Transverse colon (tissue), 4 donors: ENCODE results near the gene FETUB. TPM values are rescaled to one million over a fixed set of nuclear protein-coding genes. Genes with fewer than 3 reads are reported as not detected.

Experiments used
- DNase-seq: peaks from one replicate; pipeline ENCODE4 v3.0.0-alpha.2; 2019
- H3K27ac ChIP-seq, 4 donors: fragments of 200-600 bp; sonication (generic); 2 replicates each; pipeline ENCODE4 v1.5.1; 2016 to 2018; ENCODE audit warnings: inconsistent platforms in 4 of 4
- H3K27me3 ChIP-seq: fragments of 200-600 bp; sonication (generic); 2 replicates; pipeline ENCODE4 v1.5.1; 2017; ENCODE audit warnings: inconsistent platforms
- H3K36me3 ChIP-seq, 4 donors: fragments of 200-600 bp; sonication (generic); 2 replicates each; pipeline ENCODE4 v1.5.1; 2017 to 2019; ENCODE audit warnings: inconsistent platforms in 4 of 4
- H3K4me1 ChIP-seq, 4 donors: fragments of 200-600 bp; sonication (generic); 2 replicates each; pipeline ENCODE4 v1.5.1; 2017 to 2020; ENCODE audit warnings: inconsistent platforms in 4 of 4
- H3K4me3 ChIP-seq, 4 donors: fragments of 200-600 bp; sonication (generic); 1 replicate in 1 of 4; 2 replicates in 3 of 4; pipeline versions ENCODE4 v1.5.1 to v1.6.1; 2017 to 2019; ENCODE audit warnings: inconsistent platforms in 4 of 4
- H3K9me3 ChIP-seq, 2 donors: fragments of 200-600 bp; sonication (generic); 2 replicates each; pipeline ENCODE4 v1.5.1; 2017 to 2019; ENCODE audit warnings: inconsistent platforms in 2 of 2
- CTCF ChIP-seq, 5 experiments: fragments of 200-600 bp in 3 of 5; fragments of 450-650 bp in 2 of 5; sonication (generic) in 3 of 5; IDR thresholded peaks; 1 replicate in 2 of 5; 2 replicates in 3 of 5; pipeline ENCODE4 v1.5.1; 2016 to 2017; ENCODE audit warnings: antibody characterized with exemption in 5 of 5, inconsistent platforms in 3 of 5, mild to moderate bottlenecking in 2 of 5, moderate library complexity in 1 of 5
- EP300 ChIP-seq: sonication (generic); formaldehyde crosslinking; IDR thresholded peaks from one replicate; pipeline ENCODE4 v1.6.1; 2017; ENCODE audit warnings: antibody characterized with exemption, low read depth
- POLR2A ChIP-seq: fragments of 450-650 bp; IDR thresholded peaks from one replicate; pipeline ENCODE4 v1.6.1; 2016; ENCODE audit warnings: antibody characterized with exemption, mild to moderate bottlenecking, moderate library complexity
- POLR2AphosphoS5 ChIP-seq, 3 donors: sonication (generic); formaldehyde crosslinking; IDR thresholded peaks; one replicate each; pipeline ENCODE4 v1.6.1; 2016; ENCODE audit warnings: antibody characterized with exemption in 3 of 3
- WGBS, 2 donors: methylation state at CpG; one replicate each; pipeline ENCODE4 v1.1.5; 2018; ENCODE audit warnings: low coverage in 1 of 2; 5-methylcytosine and 5-hydroxymethylcytosine counted together
- in situ Hi-C, 4 donors: fragments of 200-750 bp; cut with MboI; loops; one replicate each; pipeline versions ENCODE4 v1.15.0 to v1.15.1; 2017; ENCODE audit warnings: low sequenced_read_pairs in 3 of 4, low pct_ligation_motif_present in 1 of 4, low pct_unique_long_range_greater_than_20kb in 1 of 4
- intact Hi-C: fragments of 100-400 bp; cut with DNase I; formaldehyde crosslinking; loops from one replicate; pipeline ENCODE4 v1.15.1; 2023; ENCODE audit warnings: low total_unique reads
- total RNA-seq, 4 donors: library from RNA; depleted of rRNA; stranded (reverse); fragments of >200 nt; gene quantifications; one replicate each; pipeline ENCODE4 v1.1.0, GENCODE V29; 2016

FETUB gene
- total RNA-seq, 4 donors from 2014 or later, result not detected

- in situ Hi-C loops, result no loop called here
Measured at GRCh38 chr3:186594591-186595113, 45.5 kb upstream of the FETUB start.

GRCh38 chr3:186596568-186597287 is 43.5 kb upstream of the FETUB start:
- Histone ChIP-seq H3K9me3 (no peaks in the 10 kb centered on the region), H3K27me3 (no peaks in the 10 kb centered on the region), H3K4me1 (peaks cover 0 to 4% (median 0%) of the 10 kb centered on the region in 4 donors), H3K27ac (no peak overlapping the region), H3K4me3 (no peak overlapping the region), H3K36me3 (no peaks in the 10 kb centered on the region)
- in situ Hi-C loops (no loop called here), intact Hi-C loops (no loop called here)
- DNase-seq, result no peak
- WGBS, 2 donors, result 48 to 72% methylated on average over 5 to 17 of the region's 17 CpGs
- TF ChIP-seq CTCF (IDR thresholded peaks at IDR 0.05) (no peak), POLR2AphosphoS5 (IDR thresholded peaks at IDR 0.05) (no peak), POLR2A (no peak), EP300 (no peak)

More at GRCh38 chr3:186594591-186595113, 45.5 kb upstream of the FETUB start:
- TF ChIP-seq POLR2AphosphoS5 (IDR thresholded peaks at IDR 0.05) (no peak), CTCF (IDR thresholded peaks at IDR 0.05) (no peak), EP300 (no peak), POLR2A (no peak)
- no peak for DNase-seq
- Histone ChIP-seq H3K27ac (no peak overlapping the region), H3K36me3 (no peaks in the 10 kb centered on the region), H3K4me3 (no peak overlapping the region), H3K4me1 (peaks cover 0 to 2% (median 0%) of the 10 kb centered on the region in 4 donors), H3K27me3 (no peaks in the 10 kb centered on the region), H3K9me3 (no peaks in the 10 kb centered on the region)
- 77% methylated on average over 6 of the region's 6 CpGs; no CpG with 5 or more reads in 1 of the 2 donors for WGBS, 2 donors
- intact Hi-C loops, result no loop called here

GRCh38 chr3:186598108-186598784 is 42.0 kb upstream of the FETUB start:
- WGBS, 2 donors, result 75 to 81% methylated on average over 7 to 11 of the region's 11 CpGs
- intact Hi-C loops, result no loop called here
- TF ChIP-seq POLR2AphosphoS5 (IDR thresholded peaks at IDR 0.05), result no peak
- no peak for TF ChIP-seq POLR2A
- no peak for TF ChIP-seq EP300
- TF ChIP-seq CTCF (IDR thresholded peaks at IDR 0.05), result no peak
- no peak for DNase-seq
- Histone ChIP-seq H3K4me3 (no peak overlapping the region), H3K27ac (no peak overlapping the region), H3K36me3 (no peaks in the 10 kb centered on the region), H3K27me3 (no peaks in the 10 kb centered on the region), H3K9me3 (no peaks in the 10 kb centered on the region), H3K4me1 (peaks cover 0 to 4% (median 0%) of the 10 kb centered on the region in 4 donors)
- in situ Hi-C loops, result no loop called here

GRCh38 chr3:186598794-186599141 is 41.4 kb upstream of the FETUB start:
- peaks cover 0 to 4% (median 0%) of the 10 kb centered on the region in 4 donors for H3K4me1 ChIP-seq
- WGBS, 2 donors, result 67 to 87% methylated on average over 1 to 4 of the region's 4 CpGs
- H3K36me3 ChIP-seq, result no peaks in the 10 kb centered on the region
- H3K27me3 ChIP-seq, result no peaks in the 10 kb centered on the region
- no peak for TF ChIP-seq POLR2A
- TF ChIP-seq EP300, result no peak
- TF ChIP-seq POLR2AphosphoS5 (IDR thresholded peaks at IDR 0.05), result no peak
- no peak for TF ChIP-seq CTCF (IDR thresholded peaks at IDR 0.05)
- no peak overlapping the region for H3K4me3 ChIP-seq
- intact Hi-C loops, result no loop called here
- DNase-seq, result no peak
- no peaks in the 10 kb centered on the region for H3K9me3 ChIP-seq
- in situ Hi-C loops, result no loop called here
- H3K27ac ChIP-seq, result no peak overlapping the region
